ENCODE results near the gene TM7SF2. TPM values are rescaled to one million over a fixed set of nuclear protein-coding genes. Genes with fewer than 3 reads are reported as not detected.

Gene TM7SF2
- total and polyA plus RNA-seq, 2 donors (not counting 1 experiment from before 2014, with no cell fraction given), result 23.9 to 28.5 TPM

DNA sequence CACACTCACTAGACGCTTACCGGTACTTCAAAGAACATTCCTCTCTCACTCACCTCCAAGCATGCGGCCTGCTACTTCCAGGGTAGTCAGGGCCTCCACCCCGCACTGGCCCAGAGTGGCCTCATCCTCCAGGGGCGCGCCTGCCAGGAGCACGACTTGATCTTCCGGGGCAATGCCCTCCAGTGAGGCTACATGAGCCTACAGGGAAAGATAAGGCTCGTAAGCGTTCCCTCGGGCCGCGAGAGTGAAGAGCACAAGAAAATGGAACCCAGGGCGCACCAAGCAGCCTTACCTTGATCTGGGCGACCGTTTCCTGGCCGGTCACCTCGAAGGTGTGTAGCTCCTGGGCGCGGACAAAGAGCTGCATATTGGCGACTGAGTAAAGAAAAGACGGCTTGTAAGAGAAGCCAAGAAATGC, 9.8 kb downstream of the TM7SF2 start:
- ChIA-PET CTCF (interaction anchor here (0.8 to 5.0 kb wide), 16 partner anchors 8 to 672 kb away, joined by 3 to 47 read pairs (median 4); partner anchors contain the start of genes ARL2, CAPN1, CDC42BPG and SYVN1), POLR2A (interaction anchor here (0.6 to 7.3 kb wide), 13 partner anchors 10 to 1161 kb away, joined by 3 to 160 read pairs (median 3); partner anchors contain the start of genes CAPN1, EHBP1L1, MAJIN and PPP2R5B)
- Mint-ChIP-seq H3K4me3 (peak overlapping the region; percentile 98), H3K9me3 (ENCODE audit: insufficient read depth) (no peaks in the 10 kb centered on the region), H3K27me3 (no peaks in the 10 kb centered on the region), H3K27ac (peak overlapping the region; percentile 99), H3K4me1 (peaks cover 58% of the 10 kb centered on the region)
- no peak for ATAC-seq (ENCODE audit: low read depth)
- no peak for TF ChIP-seq EZH2 (IDR thresholded peaks at IDR 0.05; ENCODE audit: borderline replicate concordance, insufficient read depth, low read depth, low read length, poor library complexity, severe bottlenecking)
- TF ChIP-seq, protein P1, sequence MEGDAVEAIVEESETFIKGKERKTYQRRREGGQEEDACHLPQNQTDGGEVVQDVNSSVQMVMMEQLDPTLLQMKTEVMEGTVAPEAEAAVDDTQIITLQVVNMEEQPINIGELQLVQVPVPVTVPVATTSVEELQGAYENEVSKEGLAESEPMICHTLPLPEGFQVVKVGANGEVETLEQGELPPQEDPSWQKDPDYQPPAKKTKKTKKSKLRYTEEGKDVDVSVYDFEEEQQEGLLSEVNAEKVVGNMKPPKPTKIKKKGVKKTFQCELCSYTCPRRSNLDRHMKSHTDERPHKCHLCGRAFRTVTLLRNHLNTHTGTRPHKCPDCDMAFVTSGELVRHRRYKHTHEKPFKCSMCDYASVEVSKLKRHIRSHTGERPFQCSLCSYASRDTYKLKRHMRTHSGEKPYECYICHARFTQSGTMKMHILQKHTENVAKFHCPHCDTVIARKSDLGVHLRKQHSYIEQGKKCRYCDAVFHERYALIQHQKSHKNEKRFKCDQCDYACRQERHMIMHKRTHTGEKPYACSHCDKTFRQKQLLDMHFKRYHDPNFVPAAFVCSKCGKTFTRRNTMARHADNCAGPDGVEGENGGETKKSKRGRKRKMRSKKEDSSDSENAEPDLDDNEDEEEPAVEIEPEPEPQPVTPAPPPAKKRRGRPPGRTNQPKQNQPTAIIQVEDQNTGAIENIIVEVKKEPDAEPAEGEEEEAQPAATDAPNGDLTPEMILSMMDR (IDR thresholded peaks at IDR 0.05), result no peak
- Histone ChIP-seq H3K27me3 (replicated peaks in 1 of 4; ENCODE audit: control extremely low read depth in 1 of 4, control insufficient read depth in 3 of 4, insufficient read depth in 4 of 4, low read length in 3 of 4) (no peaks in the 10 kb centered on the region), H3K4me1 (ENCODE audit: control insufficient read depth in 2 of 2, insufficient read depth in 2 of 2, low read length in 2 of 2) (peaks cover 31 to 47% of the 10 kb centered on the region in 2 donors), H3K36me3 (replicated peaks in 1 of 2; ENCODE audit: control extremely low read depth in 1 of 2, control insufficient read depth in 1 of 2, extremely low read depth in 1 of 2, insufficient read depth in 2 of 2, low read length in 1 of 2) (peaks cover 0 to 54% of the 10 kb centered on the region in 2 experiments), H3K9me3 (ENCODE audit: control extremely low read depth in 1 of 3, control insufficient read depth in 2 of 3, insufficient read depth in 1 of 3, low read length in 2 of 3) (no peaks in the 10 kb centered on the region), H3K4me2 (replicated peaks; ENCODE audit: low read depth, low read length, poor library complexity, severe bottlenecking) (peak overlapping the region; percentile 92), H3K9ac (ENCODE audit: low read length) (peak overlapping the region; percentile 95), H3K79me2 (ENCODE audit: control insufficient read depth, insufficient read depth, low read length) (peaks cover 79% of the 10 kb centered on the region), H3K27ac (ENCODE audit: low read length in 2 of 2) (peak overlapping the region; percentile 93 to 96), H2AFZ (ENCODE audit: insufficient read depth, low read depth, low read length, poor library complexity, severe bottlenecking) (peak overlapping the region; percentile 58), H4K20me1 (ENCODE audit: control insufficient read depth, insufficient read depth, low read length, poor library complexity, severe bottlenecking) (peaks cover 34% of the 10 kb centered on the region), H3K4me3 (ENCODE audit: control extremely low read depth in 1 of 5, extremely low read depth in 1 of 5, insufficient read depth in 1 of 5, low read depth in 2 of 5, low read length in 4 of 5) (peak overlapping the region; percentile 65 to 98 (median 95))
- under 1% methylated on average over 22 of the region's 22 CpGs for WGBS (ENCODE audit: insufficient coverage)
- no peak for DNase-seq
- intact Hi-C loops (cut with micrococcal nuclease), result no loop called here
